ENCODE data around the gene PLCXD1.
A peak's percentile ranks its signal among the peaks of the same experiment; 100 is the strongest.

PLCXD1 gene

GRCh38 chrX:308821-309520 is 27.8 kb downstream of the PLCXD1 start:
- H3K9ac ChIP-seq (ENCODE audit: low read depth, low read length), result no peak overlapping the region
- no peak overlapping the region for H2AFZ ChIP-seq (ENCODE audit: low read depth, low read length)
- no peaks in the 10 kb centered on the region for H3K27me3 ChIP-seq (ENCODE audit: insufficient read depth, low read length, poor library complexity)
- H3K36me3 ChIP-seq (ENCODE audit: insufficient read depth, low read length), result peaks cover 79% of the 10 kb centered on the region
- H3K79me2 ChIP-seq (ENCODE audit: insufficient read depth, low read length), result no peaks in the 10 kb centered on the region
- H3K4me3 ChIP-seq (ENCODE audit: low read depth in 1 of 2, low read length in 2 of 2), result no peak overlapping the region
- H3K27ac ChIP-seq (ENCODE audit: low read length), result no peak overlapping the region
- DNase-seq, result no peak
- peaks cover 50% of the 10 kb centered on the region for H4K20me1 ChIP-seq (ENCODE audit: insufficient read depth, low read length)
- no peak for ATAC-seq (ENCODE audit: insufficient read depth, low read depth)
- H3K4me2 ChIP-seq (ENCODE audit: insufficient read depth, low read length), result no peak overlapping the region
- no peak for TF ChIP-seq CTCF (IDR thresholded peaks at IDR 0.05; ENCODE audit: borderline replicate concordance, extremely low read depth, low read length, poor library complexity, severe bottlenecking)
- TF ChIP-seq EZH2 (IDR thresholded peaks at IDR 0.05; ENCODE audit: borderline replicate concordance, low read depth, low read length, severe bottlenecking), result no peak
- no peaks in the 10 kb centered on the region for H3K4me1 ChIP-seq (ENCODE audit: insufficient read depth, low read length)
- no peaks in the 10 kb centered on the region for H3K9me3 ChIP-seq (ENCODE audit: insufficient read depth, low read length, severe bottlenecking)

GRCh38 chrX:310621-311155 is 29.5 kb downstream of the PLCXD1 start:
- H3K4me2 ChIP-seq (ENCODE audit: insufficient read depth, low read length), result no peak overlapping the region
- H3K4me3 ChIP-seq (ENCODE audit: low read depth in 1 of 2, low read length in 2 of 2), result no peak overlapping the region
- H3K4me1 ChIP-seq (ENCODE audit: insufficient read depth, low read length), result no peaks in the 10 kb centered on the region
- H3K9ac ChIP-seq (ENCODE audit: low read depth, low read length), result no peak overlapping the region
- peaks cover 58% of the 10 kb centered on the region for H4K20me1 ChIP-seq (ENCODE audit: insufficient read depth, low read length)
- H3K79me2 ChIP-seq (ENCODE audit: insufficient read depth, low read length), result peaks cover 3% of the 10 kb centered on the region; the same call in 1 of the 2 replicates
- ATAC-seq (ENCODE audit: insufficient read depth, low read depth), result no peak
- H3K27ac ChIP-seq (ENCODE audit: low read length), result no peak overlapping the region
- TF ChIP-seq EZH2 (IDR thresholded peaks at IDR 0.05; ENCODE audit: borderline replicate concordance, low read depth, low read length, severe bottlenecking) (no peak), CTCF (IDR thresholded peaks at IDR 0.05; ENCODE audit: borderline replicate concordance, extremely low read depth, low read length, poor library complexity, severe bottlenecking) (no peak)
- no peaks in the 10 kb centered on the region for H3K9me3 ChIP-seq (ENCODE audit: insufficient read depth, low read length, severe bottlenecking)
- H2AFZ ChIP-seq (ENCODE audit: low read depth, low read length), result no peak overlapping the region
- H3K36me3 ChIP-seq (ENCODE audit: insufficient read depth, low read length), result peaks cover 84% of the 10 kb centered on the region
- H3K27me3 ChIP-seq (ENCODE audit: insufficient read depth, low read length, poor library complexity), result no peaks in the 10 kb centered on the region
- DNase-seq, result no peak

- H3K9me3 ChIP-seq (ENCODE audit: insufficient read depth, low read length, severe bottlenecking), result no peaks in the 10 kb centered on the region
- TF ChIP-seq CTCF (IDR thresholded peaks at IDR 0.05; ENCODE audit: borderline replicate concordance, extremely low read depth, low read length, poor library complexity, severe bottlenecking) (no peak), EZH2 (IDR thresholded peaks at IDR 0.05; ENCODE audit: borderline replicate concordance, low read depth, low read length, severe bottlenecking) (no peak)
- H3K9ac ChIP-seq (ENCODE audit: low read depth, low read length), result no peak overlapping the region
- H2AFZ ChIP-seq (ENCODE audit: low read depth, low read length), result no peak overlapping the region
- H3K36me3 ChIP-seq (ENCODE audit: insufficient read depth, low read length), result peaks cover 81% of the 10 kb centered on the region
- H3K4me2 ChIP-seq (ENCODE audit: insufficient read depth, low read length), result no peak overlapping the region
- DNase-seq (no peak), ATAC-seq (ENCODE audit: insufficient read depth, low read depth) (0 out of 3 replicates have a peak, but pooled peaks have one; percentile 11)
- H3K4me3 ChIP-seq (ENCODE audit: low read depth in 1 of 2, low read length in 2 of 2), result no peak overlapping the region
- H3K79me2 ChIP-seq (ENCODE audit: insufficient read depth, low read length), result peaks cover 7% of the 10 kb centered on the region
- H3K4me1 ChIP-seq (ENCODE audit: insufficient read depth, low read length), result peaks cover 5% of the 10 kb centered on the region; the same call in 1 of the 2 replicates
- no peak overlapping the region for H3K27ac ChIP-seq (ENCODE audit: low read length)
- H3K27me3 ChIP-seq (ENCODE audit: insufficient read depth, low read length, poor library complexity), result no peaks in the 10 kb centered on the region
- H4K20me1 ChIP-seq (ENCODE audit: insufficient read depth, low read length), result peaks cover 55% of the 10 kb centered on the region
Observed at GRCh38 chrX:311156-312129, 30.3 kb downstream of the PLCXD1 start.

All from DND-41 (cell line).